Measurements from ENCODE around the gene SIDT2.

Gene SIDT2

DNA sequence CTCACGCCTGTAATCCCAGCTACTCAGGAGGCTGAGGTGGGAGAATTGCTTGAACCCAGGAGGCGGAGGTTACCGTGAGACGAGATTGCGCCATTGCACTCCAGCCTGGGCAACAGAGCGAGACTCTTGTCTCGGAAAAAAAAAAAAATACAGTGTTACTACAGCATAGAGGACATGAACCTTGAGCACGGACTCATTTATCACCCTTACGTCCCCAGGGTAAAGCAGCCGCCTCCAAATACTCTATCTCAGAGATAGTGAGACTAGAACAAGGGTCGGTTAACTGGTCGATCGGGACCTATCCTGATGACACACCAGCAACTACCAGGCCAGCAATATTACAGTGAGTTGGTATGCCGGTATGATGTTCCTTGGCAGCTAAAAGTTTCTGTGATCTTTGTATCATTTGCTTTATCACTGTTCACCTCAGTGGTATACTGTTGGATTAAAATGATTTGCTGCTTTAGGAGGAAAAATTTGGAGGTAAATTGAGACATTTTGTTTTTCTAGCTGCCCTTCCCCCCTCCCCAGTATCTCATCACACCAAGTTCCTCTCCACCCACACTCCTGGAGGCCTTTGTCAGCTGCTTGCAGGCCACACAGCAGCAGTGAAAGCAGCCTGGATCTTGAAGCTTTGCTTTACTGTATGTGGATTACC is 7.0 kb upstream of the SIDT2 start:
- no peaks in the 10 kb centered on the region for H3K9me3 ChIP-seq (ENCODE audit: control insufficient read depth in 1 of 2, low read length in 2 of 2)
- H3K9ac ChIP-seq (ENCODE audit: low read depth in 1 of 2, low read length in 2 of 2) = no peak overlapping the region
- H3K36me3 ChIP-seq (ENCODE audit: control insufficient read depth in 1 of 2, insufficient read depth in 2 of 2, low read length in 2 of 2) = peaks cover 14 to 36% of the 10 kb centered on the region in 2 donors
- H3K4me3 ChIP-seq (ENCODE audit: low read depth in 1 of 2, low read length in 2 of 2) = no peak overlapping the region
- peaks cover 19 to 21% of the 10 kb centered on the region in 2 donors for H3K4me1 ChIP-seq (ENCODE audit: control insufficient read depth in 1 of 2, insufficient read depth in 2 of 2, low read length in 2 of 2)
- no peaks in the 10 kb centered on the region for H3K27me3 ChIP-seq (ENCODE audit: control insufficient read depth in 1 of 2, insufficient read depth in 2 of 2, low read length in 2 of 2)
- no peak overlapping the region for H3K27ac ChIP-seq (ENCODE audit: low read depth, low read length)

DNA sequence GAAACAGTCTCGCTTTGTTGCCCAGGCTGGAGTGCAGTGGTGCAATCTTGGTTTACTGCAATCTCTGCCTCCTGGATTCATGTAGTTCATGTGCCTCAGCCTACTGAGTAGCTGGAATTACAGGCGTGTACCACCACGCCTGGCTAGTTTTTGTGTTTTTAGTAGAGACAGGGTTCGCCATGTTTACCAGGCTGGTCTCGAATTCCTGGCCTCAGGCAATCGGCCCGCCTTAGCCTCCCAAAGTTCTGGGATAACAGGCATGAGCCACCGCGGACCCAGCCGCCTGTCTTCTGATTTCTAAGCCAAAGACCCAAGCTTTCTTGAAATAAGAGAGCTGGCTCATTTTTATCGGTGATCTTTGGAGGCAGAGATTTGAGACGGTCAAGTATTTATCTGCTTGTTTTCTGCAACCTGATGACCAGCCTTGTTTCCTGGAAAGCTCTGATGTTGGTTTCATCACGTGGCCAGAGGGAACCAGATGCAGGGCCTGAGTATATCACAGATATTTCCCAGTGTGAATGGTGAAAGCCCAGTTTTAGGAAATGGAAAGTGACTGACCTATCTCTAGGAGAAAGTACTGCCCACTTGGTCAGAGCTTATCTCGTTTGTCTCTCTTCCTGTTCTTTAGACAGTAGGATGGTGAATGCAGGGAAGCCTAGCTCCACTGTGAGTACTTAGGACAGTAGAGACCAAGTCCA is 5.7 kb upstream of the SIDT2 start:
- Histone ChIP-seq H3K4me3 (ENCODE audit: low read depth in 1 of 2, low read length in 2 of 2) (no peak overlapping the region), H3K27me3 (ENCODE audit: control insufficient read depth in 1 of 2, insufficient read depth in 2 of 2, low read length in 2 of 2) (no peaks in the 10 kb centered on the region), H3K9ac (ENCODE audit: low read depth in 1 of 2, low read length in 2 of 2) (no peak overlapping the region), H3K9me3 (ENCODE audit: control insufficient read depth in 1 of 2, low read length in 2 of 2) (no peaks in the 10 kb centered on the region), H3K36me3 (ENCODE audit: control insufficient read depth in 1 of 2, insufficient read depth in 2 of 2, low read length in 2 of 2) (peaks cover 7 to 24% of the 10 kb centered on the region in 2 donors), H3K4me1 (ENCODE audit: control insufficient read depth in 1 of 2, insufficient read depth in 2 of 2, low read length in 2 of 2) (peaks cover 19 to 26% of the 10 kb centered on the region in 2 donors), H3K27ac (ENCODE audit: low read depth, low read length) (no peak overlapping the region)

DNA sequence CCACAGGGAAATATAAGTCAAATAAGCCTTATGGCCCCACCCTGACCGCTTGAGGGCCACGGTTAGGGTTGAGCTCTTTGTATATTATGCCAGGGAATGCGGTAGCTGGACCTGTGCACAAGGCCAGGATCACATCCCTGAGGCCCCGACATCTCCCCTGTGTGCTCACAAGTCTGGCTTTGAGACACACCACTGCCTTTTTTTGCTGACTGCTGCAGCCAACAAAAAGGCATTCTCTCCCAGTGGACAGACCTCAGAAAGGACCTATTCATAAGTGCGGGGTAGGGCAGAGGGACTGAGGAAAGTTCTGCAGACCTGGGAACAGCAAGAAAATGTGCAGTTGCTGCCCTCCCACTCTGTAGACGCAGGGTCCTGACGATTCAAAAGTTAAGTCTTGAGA is 3.4 kb upstream of the SIDT2 start:
- H3K9me3 ChIP-seq (ENCODE audit: control insufficient read depth in 1 of 2, low read length in 2 of 2) = no peaks in the 10 kb centered on the region
- H3K4me1 ChIP-seq (ENCODE audit: control insufficient read depth in 1 of 2, insufficient read depth in 2 of 2, low read length in 2 of 2) = peaks cover 29 to 41% of the 10 kb centered on the region in 2 donors
- H3K4me3 ChIP-seq (ENCODE audit: low read depth in 1 of 2, low read length in 2 of 2) = no peak overlapping the region
- no peaks in the 10 kb centered on the region for H3K27me3 ChIP-seq (ENCODE audit: control insufficient read depth in 1 of 2, insufficient read depth in 2 of 2, low read length in 2 of 2)
- H3K36me3 ChIP-seq (ENCODE audit: control insufficient read depth in 1 of 2, insufficient read depth in 2 of 2, low read length in 2 of 2) = peaks cover 0 to 14% of the 10 kb centered on the region in 2 donors
- no peak overlapping the region for H3K27ac ChIP-seq (ENCODE audit: low read depth, low read length)
- H3K9ac ChIP-seq (ENCODE audit: low read depth in 1 of 2, low read length in 2 of 2) = no peak overlapping the region

DNA sequence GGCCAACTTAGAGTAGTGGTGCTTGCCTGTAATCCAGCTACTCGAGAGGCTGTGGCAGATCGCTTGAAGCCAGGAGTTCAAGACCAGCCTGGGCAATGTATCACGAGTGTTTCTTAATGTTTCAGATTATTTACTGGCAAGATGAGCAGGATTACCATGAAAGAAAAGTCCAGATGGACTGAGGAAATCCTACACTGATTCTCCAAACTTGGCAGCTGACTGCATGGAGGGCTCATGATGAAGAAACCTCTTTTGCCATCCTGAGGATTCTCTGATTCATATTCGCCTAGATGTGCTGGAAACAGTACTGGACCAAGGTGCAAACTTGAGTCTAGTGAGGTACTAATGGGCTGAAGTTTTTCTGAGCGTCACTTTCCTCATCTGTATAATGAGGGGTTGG is 2.8 kb upstream of the SIDT2 start:
- Histone ChIP-seq H3K4me3 (ENCODE audit: low read depth in 1 of 2, low read length in 2 of 2) (no peak overlapping the region), H3K27me3 (ENCODE audit: control insufficient read depth in 1 of 2, insufficient read depth in 2 of 2, low read length in 2 of 2) (no peaks in the 10 kb centered on the region), H3K36me3 (ENCODE audit: control insufficient read depth in 1 of 2, insufficient read depth in 2 of 2, low read length in 2 of 2) (peaks cover 0 to 8% of the 10 kb centered on the region in 2 donors), H3K4me1 (ENCODE audit: control insufficient read depth in 1 of 2, insufficient read depth in 2 of 2, low read length in 2 of 2) (peaks cover 36 to 46% of the 10 kb centered on the region in 2 donors), H3K9ac (ENCODE audit: low read depth in 1 of 2, low read length in 2 of 2) (no peak overlapping the region), H3K27ac (ENCODE audit: low read depth, low read length) (no peak overlapping the region), H3K9me3 (ENCODE audit: control insufficient read depth in 1 of 2, low read length in 2 of 2) (no peaks in the 10 kb centered on the region)

DNA sequence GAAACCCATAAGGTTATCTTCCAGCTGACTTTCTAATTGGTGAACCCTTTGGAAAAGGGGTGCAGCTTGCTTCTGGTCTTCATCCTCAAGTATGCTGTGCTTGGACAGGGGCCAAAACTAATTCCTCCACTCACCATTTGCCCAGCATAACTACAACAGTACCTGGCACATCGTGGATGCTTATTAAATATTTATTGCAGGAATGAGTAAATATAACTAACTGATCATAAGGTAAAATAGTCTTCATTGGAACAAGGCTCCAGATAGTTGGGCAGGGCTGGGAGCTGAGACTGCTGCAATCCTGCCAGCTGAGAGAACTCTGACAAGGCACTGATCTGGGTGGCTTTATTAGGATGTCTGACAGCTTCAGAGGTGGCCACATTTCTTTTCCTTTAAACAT is 2.4 kb upstream of the SIDT2 start:
- no peak overlapping the region for H3K9ac ChIP-seq (ENCODE audit: low read depth in 1 of 2, low read length in 2 of 2)
- H3K36me3 ChIP-seq (ENCODE audit: control insufficient read depth in 1 of 2, insufficient read depth in 2 of 2, low read length in 2 of 2) = peaks cover 0 to 4% of the 10 kb centered on the region in 2 donors
- no peak overlapping the region for H3K4me3 ChIP-seq (ENCODE audit: low read depth in 1 of 2, low read length in 2 of 2)
- peaks cover 36 to 46% of the 10 kb centered on the region in 2 donors for H3K4me1 ChIP-seq (ENCODE audit: control insufficient read depth in 1 of 2, insufficient read depth in 2 of 2, low read length in 2 of 2)
- no peak overlapping the region for H3K27ac ChIP-seq (ENCODE audit: low read depth, low read length)
- no peaks in the 10 kb centered on the region for H3K9me3 ChIP-seq (ENCODE audit: control insufficient read depth in 1 of 2, low read length in 2 of 2)
- no peaks in the 10 kb centered on the region for H3K27me3 ChIP-seq (ENCODE audit: control insufficient read depth in 1 of 2, insufficient read depth in 2 of 2, low read length in 2 of 2)

DNA sequence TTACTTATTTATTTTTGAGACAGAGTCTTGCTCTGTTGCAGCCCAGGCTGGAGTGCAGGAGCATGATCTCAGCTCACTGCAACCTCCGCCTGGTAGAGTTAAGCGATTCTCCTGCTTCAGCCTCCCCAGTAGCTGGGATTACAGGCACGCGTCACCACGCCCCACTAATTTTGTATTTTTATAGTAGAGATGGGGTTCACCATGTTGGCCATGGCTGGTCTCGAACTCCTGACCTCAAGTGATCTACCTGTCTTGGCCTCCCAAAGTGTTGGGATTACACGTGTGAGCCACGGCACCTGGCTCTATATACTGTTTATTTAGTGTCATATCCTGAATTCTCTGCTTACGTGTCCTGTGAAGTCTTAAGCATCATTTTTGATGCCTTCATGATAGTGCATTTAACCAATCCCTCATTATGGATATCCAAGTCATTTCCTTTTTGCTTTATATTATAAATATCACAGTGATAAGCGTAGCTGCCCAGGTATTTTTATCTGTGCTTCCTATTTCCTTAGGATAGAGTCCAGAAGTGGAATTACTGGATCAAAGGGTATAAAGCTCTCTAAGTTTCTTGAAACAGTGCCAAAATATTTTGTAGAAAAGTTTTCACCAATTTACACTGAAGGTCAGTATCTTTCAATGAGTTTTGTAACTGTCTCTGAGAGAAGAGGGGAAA is 871 bp upstream of the SIDT2 start:
- H3K27me3 ChIP-seq (ENCODE audit: control insufficient read depth in 1 of 2, insufficient read depth in 2 of 2, low read length in 2 of 2) = no peaks in the 10 kb centered on the region
- peaks cover 8 to 11% of the 10 kb centered on the region in 2 donors for H3K36me3 ChIP-seq (ENCODE audit: control insufficient read depth in 1 of 2, insufficient read depth in 2 of 2, low read length in 2 of 2)
- peaks cover 31 to 39% of the 10 kb centered on the region in 2 donors for H3K4me1 ChIP-seq (ENCODE audit: control insufficient read depth in 1 of 2, insufficient read depth in 2 of 2, low read length in 2 of 2)
- no peaks in the 10 kb centered on the region for H3K9me3 ChIP-seq (ENCODE audit: control insufficient read depth in 1 of 2, low read length in 2 of 2)
- H3K4me3 ChIP-seq (ENCODE audit: low read depth in 1 of 2, low read length in 2 of 2) = peak overlapping the region; percentile 79 to 94
- peak overlapping the region; percentile 79 for H3K27ac ChIP-seq (ENCODE audit: low read depth, low read length)
- peak overlapping the region; percentile 64 to 84 for H3K9ac ChIP-seq (ENCODE audit: low read depth in 1 of 2, low read length in 2 of 2)

DNA sequence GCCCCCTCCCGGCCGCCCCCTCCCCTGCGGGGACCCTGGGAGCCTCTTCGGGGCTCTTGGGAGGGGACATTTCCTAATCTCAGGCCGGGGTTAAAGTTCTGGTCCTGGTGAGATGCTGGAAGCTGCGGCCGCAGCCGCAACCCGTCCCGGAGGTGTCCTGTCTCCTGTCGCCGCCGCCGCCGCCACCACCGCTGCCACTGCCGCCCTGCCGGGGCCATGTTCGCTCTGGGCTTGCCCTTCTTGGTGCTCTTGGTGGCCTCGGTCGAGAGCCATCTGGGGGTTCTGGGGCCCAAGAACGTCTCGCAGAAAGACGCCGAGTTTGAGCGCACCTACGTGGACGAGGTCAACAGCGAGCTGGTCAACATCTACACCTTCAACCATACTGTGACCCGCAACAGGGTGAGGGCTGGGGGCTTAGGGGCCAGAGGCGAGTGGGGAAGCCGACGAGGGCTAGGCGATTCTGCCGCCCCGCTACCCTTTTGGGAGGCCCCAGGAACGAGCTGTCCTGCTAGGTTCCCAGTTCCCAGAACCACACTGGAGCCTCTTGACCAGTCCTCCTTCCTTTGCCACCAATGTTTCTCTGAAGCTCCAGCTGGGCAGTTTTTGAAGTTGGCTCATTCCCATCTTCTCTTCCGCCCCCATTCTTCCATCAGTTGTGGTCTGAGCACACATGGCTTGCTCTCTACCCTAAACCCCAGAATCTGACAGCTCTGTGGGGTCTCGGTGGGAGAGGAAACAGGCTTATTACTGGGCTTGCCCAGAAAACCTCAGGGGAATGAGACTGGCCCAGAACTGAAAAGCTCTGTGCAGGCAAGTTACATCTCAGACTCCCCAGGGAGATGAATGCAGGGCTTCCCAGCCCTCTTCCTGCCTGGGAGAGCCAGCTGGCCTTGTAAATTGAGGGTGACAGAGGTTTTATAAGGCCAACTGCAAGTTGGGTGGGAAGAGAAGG is 781 bp downstream of the SIDT2 start:
- Histone ChIP-seq H3K27me3 (ENCODE audit: control insufficient read depth in 1 of 2, insufficient read depth in 2 of 2, low read length in 2 of 2) (no peaks in the 10 kb centered on the region), H3K4me1 (ENCODE audit: control insufficient read depth in 1 of 2, insufficient read depth in 2 of 2, low read length in 2 of 2) (peaks cover 22 to 32% of the 10 kb centered on the region in 2 donors), H3K9ac (ENCODE audit: low read depth in 1 of 2, low read length in 2 of 2) (peak overlapping the region; percentile 84 to 96), H3K27ac (ENCODE audit: low read depth, low read length) (peak overlapping the region; percentile 79), H3K36me3 (ENCODE audit: control insufficient read depth in 1 of 2, insufficient read depth in 2 of 2, low read length in 2 of 2) (peaks cover 15 to 18% of the 10 kb centered on the region in 2 donors), H3K9me3 (ENCODE audit: control insufficient read depth in 1 of 2, low read length in 2 of 2) (no peaks in the 10 kb centered on the region), H3K4me3 (ENCODE audit: low read depth in 1 of 2, low read length in 2 of 2) (peak overlapping the region; percentile 73 to 94)

DNA sequence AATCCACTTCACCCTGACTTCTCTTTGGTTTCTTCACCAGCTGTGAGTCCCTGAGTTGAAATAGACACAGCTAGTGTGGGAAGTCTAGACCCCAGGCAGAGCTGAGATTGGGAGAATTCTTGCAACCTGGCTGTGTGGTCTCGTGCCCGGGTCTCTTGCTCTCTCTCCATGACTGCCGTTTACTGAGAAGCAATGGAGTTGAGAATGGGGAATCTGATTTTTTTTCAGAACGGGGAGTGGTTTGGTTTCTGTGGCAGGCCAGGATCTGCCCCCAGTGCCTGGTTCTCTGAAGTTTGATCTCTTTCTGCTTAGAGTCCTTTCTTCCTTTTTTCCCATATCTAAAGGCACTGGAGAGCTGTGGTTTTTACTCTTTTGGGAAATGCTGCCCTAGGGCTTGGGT is 1.5 kb downstream of the SIDT2 start:
- H3K36me3 ChIP-seq (ENCODE audit: control insufficient read depth in 1 of 2, insufficient read depth in 2 of 2, low read length in 2 of 2) = peaks cover 15 to 18% of the 10 kb centered on the region in 2 donors
- H3K27ac ChIP-seq (ENCODE audit: low read depth, low read length) = peak overlapping the region; percentile 70
- H3K27me3 ChIP-seq (ENCODE audit: control insufficient read depth in 1 of 2, insufficient read depth in 2 of 2, low read length in 2 of 2) = no peaks in the 10 kb centered on the region
- no peaks in the 10 kb centered on the region for H3K9me3 ChIP-seq (ENCODE audit: control insufficient read depth in 1 of 2, low read length in 2 of 2)
- H3K9ac ChIP-seq (ENCODE audit: low read depth in 1 of 2, low read length in 2 of 2) = peak overlapping the region; percentile 84 to 96
- peaks cover 22 to 32% of the 10 kb centered on the region in 2 donors for H3K4me1 ChIP-seq (ENCODE audit: control insufficient read depth in 1 of 2, insufficient read depth in 2 of 2, low read length in 2 of 2)
- H3K4me3 ChIP-seq (ENCODE audit: low read depth in 1 of 2, low read length in 2 of 2) = peak overlapping the region; percentile 73 to 94

DNA sequence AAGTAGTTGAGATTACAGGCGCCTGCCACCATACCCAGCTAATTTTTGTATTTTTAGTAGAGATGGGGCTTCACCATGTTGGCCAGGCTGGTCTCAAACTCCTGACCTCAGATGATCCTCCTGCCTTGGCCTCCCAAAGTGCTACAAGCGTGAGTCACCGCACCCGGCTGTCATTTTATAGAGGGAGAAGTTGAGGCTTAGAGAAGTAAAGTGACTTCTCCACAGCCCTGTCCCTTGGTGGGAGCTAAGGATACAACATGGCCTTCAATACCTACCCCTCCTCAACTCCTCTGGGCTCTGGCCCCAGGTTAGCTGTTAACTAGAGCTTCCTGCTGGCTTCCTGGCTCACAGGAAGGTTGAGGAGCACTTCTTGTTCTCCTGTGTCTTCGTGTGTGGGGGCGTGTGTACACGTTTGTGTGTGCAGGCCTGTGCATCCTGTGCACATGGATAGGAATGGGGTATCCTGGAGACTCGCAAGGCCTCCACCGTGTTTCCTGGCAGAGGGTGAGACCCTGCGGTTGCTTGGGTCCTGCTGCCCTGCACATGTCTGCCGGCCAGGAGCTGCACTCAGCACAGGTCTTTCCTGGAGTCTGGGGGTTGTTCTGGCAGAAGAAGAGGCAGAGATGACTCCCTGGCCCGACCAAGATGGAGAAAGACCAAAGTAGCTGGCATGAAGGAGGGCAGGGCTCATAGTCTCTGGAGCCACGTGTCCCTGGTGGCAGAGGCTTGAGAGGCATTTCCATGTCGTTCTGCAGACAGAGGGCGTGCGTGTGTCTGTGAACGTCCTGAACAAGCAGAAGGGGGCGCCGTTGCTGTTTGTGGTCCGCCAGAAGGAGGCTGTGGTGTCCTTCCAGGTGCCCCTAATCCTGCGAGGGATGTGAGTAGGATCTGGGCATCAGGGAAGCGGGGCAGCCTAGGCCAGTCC is 2.4 kb downstream of the SIDT2 start:
- peaks cover 22 to 32% of the 10 kb centered on the region in 2 donors for H3K4me1 ChIP-seq (ENCODE audit: control insufficient read depth in 1 of 2, insufficient read depth in 2 of 2, low read length in 2 of 2)
- H3K27me3 ChIP-seq (ENCODE audit: control insufficient read depth in 1 of 2, insufficient read depth in 2 of 2, low read length in 2 of 2) = no peaks in the 10 kb centered on the region
- H3K9ac ChIP-seq (ENCODE audit: low read depth in 1 of 2, low read length in 2 of 2) = peak overlapping the region; percentile 3 to 84
- no peaks in the 10 kb centered on the region for H3K9me3 ChIP-seq (ENCODE audit: control insufficient read depth in 1 of 2, low read length in 2 of 2)
- no peak overlapping the region for H3K27ac ChIP-seq (ENCODE audit: low read depth, low read length)
- peaks cover 15 to 19% of the 10 kb centered on the region in 2 donors for H3K36me3 ChIP-seq (ENCODE audit: control insufficient read depth in 1 of 2, insufficient read depth in 2 of 2, low read length in 2 of 2)
- H3K4me3 ChIP-seq (ENCODE audit: low read depth in 1 of 2, low read length in 2 of 2) = peak overlapping the region; percentile 34 to 46
